ENCODE results near the gene IPCEF1. TPM values are rescaled to one million over a fixed set of nuclear protein-coding genes. Genes with fewer than 3 reads are reported as not detected.

The IPCEF1 gene
- total RNA-seq, 1 experiment from 2014 or later = 0.57 TPM

DNA sequence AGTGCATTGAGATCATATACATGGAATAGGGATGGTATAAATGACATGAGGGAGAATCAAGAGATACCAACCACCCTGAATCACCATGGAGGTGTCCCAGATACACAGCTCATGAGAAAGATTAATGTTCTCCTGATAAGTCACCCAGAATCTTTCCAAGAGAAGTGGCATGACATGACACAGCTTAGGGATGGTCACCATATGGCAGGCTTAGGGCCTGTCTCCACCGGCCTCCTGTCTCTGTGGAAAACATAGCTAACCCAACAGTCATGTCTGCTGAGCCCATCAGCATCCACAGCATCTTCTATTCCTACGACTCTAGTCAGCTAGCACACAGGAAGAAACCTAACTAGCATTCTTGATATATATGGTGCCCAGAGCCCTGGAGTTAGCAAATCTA, 133.3 kb downstream of the IPCEF1 start:
- H3K4me2 ChIP-seq = no peak overlapping the region
- H3K9me2 ChIP-seq (ENCODE audit: insufficient read depth) = no peaks in the 10 kb centered on the region
- H3K36me3 ChIP-seq (ENCODE audit: low read depth) = no peaks in the 10 kb centered on the region
- DNase-seq = no peak
- H3K4me3 ChIP-seq = no peak overlapping the region
- no peaks in the 10 kb centered on the region for H3K4me1 ChIP-seq (replicated peaks; ENCODE audit: insufficient read depth)
- BruUV-seq (replicated peaks) = no TSS peak
- TF ChIP-seq EZH2 (IDR thresholded peaks at IDR 0.05; ENCODE audit: low read depth) = no peak
- TF ChIP-seq CTCF (conservative IDR thresholded peaks at IDR 0.05) = no peak
- H3K27me3 ChIP-seq (ENCODE audit: insufficient read depth, low read depth) = no peaks in the 10 kb centered on the region
- H2AFZ ChIP-seq = no peak overlapping the region
- no peaks in the 10 kb centered on the region for H4K20me1 ChIP-seq (ENCODE audit: insufficient read depth)
- H3K9me3 ChIP-seq (ENCODE audit: insufficient read depth, low read depth) = no peaks in the 10 kb centered on the region
- H3F3A ChIP-seq (ENCODE audit: insufficient read depth, low read depth) = no peaks in the 10 kb centered on the region
- intact Hi-C loops (cut with micrococcal nuclease; ENCODE audit: unreplicated experiment) = no loop called here
- H3K27ac ChIP-seq = no peak overlapping the region
- H3K79me2 ChIP-seq (ENCODE audit: low read depth) = no peaks in the 10 kb centered on the region
- ChIA-PET POLR2A (ENCODE audit: unreplicated experiment) (no interaction called here), CTCF (interaction anchor here (0.6 kb wide), 1 partner anchor 72 kb away, joined by 3 read pairs; no protein-coding TSS in a partner anchor)

DNA sequence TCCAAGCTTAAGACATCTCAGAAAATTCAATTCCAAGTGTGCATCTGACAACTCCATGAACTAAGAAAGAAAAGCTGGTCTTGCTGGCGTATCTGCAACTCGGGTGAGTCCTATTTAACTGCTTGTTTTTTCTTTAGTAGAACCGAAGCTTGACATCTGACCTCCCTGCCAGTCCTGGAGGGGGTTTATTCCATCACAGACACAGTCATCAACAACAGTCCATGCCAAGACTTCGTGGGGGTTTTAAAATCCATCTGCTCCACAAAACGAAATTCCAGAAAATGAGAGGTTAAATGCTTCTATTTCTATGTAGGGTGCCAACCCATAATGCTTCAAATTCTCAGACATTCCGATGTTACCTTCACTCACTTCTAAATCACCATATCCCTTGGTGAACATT, 133.9 kb downstream of the IPCEF1 start:
- no peaks in the 10 kb centered on the region for H4K20me1 ChIP-seq (ENCODE audit: insufficient read depth)
- CTCF ChIA-PET = no interaction called here
- intact Hi-C loops (cut with micrococcal nuclease; ENCODE audit: unreplicated experiment) = no loop called here
- no peaks in the 10 kb centered on the region for H3K27me3 ChIP-seq (ENCODE audit: insufficient read depth, low read depth)
- H3K4me3 ChIP-seq = no peak overlapping the region
- H3K9me2 ChIP-seq (ENCODE audit: insufficient read depth) = no peaks in the 10 kb centered on the region
- POLR2A ChIA-PET (ENCODE audit: unreplicated experiment) = no interaction called here
- no peaks in the 10 kb centered on the region for H3K36me3 ChIP-seq (ENCODE audit: low read depth)
- no peaks in the 10 kb centered on the region for H3K9me3 ChIP-seq (ENCODE audit: insufficient read depth, low read depth)
- BruUV-seq (replicated peaks) = no TSS peak
- no peaks in the 10 kb centered on the region for H3K79me2 ChIP-seq (ENCODE audit: low read depth)
- DNase-seq = no peak
- H3K4me1 ChIP-seq (replicated peaks; ENCODE audit: insufficient read depth) = no peaks in the 10 kb centered on the region
- no peak overlapping the region for H3K27ac ChIP-seq
- TF ChIP-seq EZH2 (IDR thresholded peaks at IDR 0.05; ENCODE audit: low read depth) = no peak
- TF ChIP-seq CTCF (conservative IDR thresholded peaks at IDR 0.05) = no peak
- no peak overlapping the region for H2AFZ ChIP-seq
- H3K4me2 ChIP-seq = no peak overlapping the region
- H3F3A ChIP-seq (ENCODE audit: insufficient read depth, low read depth) = no peaks in the 10 kb centered on the region

DNA sequence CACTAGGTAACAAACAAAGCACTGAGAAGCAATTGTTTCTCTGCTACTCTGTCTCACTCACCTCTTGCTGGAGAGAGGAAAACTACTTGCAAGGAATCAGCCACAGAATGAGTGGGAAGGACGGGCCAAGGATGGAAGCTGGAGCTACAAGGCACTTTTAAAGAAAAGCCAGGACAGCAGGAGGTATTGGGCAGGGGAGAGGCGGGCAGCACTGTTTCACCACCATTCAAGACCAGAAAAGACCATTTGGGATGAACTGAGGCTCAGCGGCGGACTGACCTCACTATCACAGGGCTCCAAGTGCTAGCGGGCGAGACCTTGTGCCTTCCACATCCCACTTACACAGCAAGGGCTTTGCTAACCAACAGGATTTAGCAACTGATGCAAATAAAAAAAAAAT, 137.4 kb downstream of the IPCEF1 start:
- H3K4me1 ChIP-seq (replicated peaks; ENCODE audit: insufficient read depth) = no peaks in the 10 kb centered on the region
- no TSS peak for BruUV-seq (replicated peaks)
- H4K20me1 ChIP-seq (ENCODE audit: insufficient read depth) = no peaks in the 10 kb centered on the region
- TF ChIP-seq CTCF (conservative IDR thresholded peaks at IDR 0.05) = no peak
- TF ChIP-seq EZH2 (IDR thresholded peaks at IDR 0.05; ENCODE audit: low read depth) = no peak
- CTCF ChIA-PET = no interaction called here
- H2AFZ ChIP-seq = no peak overlapping the region
- H3K27me3 ChIP-seq (ENCODE audit: insufficient read depth, low read depth) = no peaks in the 10 kb centered on the region
- H3K9me3 ChIP-seq (ENCODE audit: insufficient read depth, low read depth) = no peaks in the 10 kb centered on the region
- no peak overlapping the region for H3K27ac ChIP-seq
- no peak overlapping the region for H3K4me3 ChIP-seq
- intact Hi-C loops (cut with micrococcal nuclease; ENCODE audit: unreplicated experiment) = no loop called here
- H3K36me3 ChIP-seq (ENCODE audit: low read depth) = no peaks in the 10 kb centered on the region
- DNase-seq = no peak
- POLR2A ChIA-PET (ENCODE audit: unreplicated experiment) = no interaction called here
- H3F3A ChIP-seq (ENCODE audit: insufficient read depth, low read depth) = no peaks in the 10 kb centered on the region
- H3K4me2 ChIP-seq = no peak overlapping the region
- H3K79me2 ChIP-seq (ENCODE audit: low read depth) = no peaks in the 10 kb centered on the region
- H3K9me2 ChIP-seq (ENCODE audit: insufficient read depth) = no peaks in the 10 kb centered on the region
